ENCODE results near the gene MRAP2.

Gene MRAP2

GRCh38 chr6:84033523-84034451 lies at the start of gene MRAP2:
TSS of gene MRAP2 (plus strand) at chr6:84033772. CDS start at chr6:84055319, 21,547 bp downstream.
- no peak for TF ChIP-seq CTCF (IDR thresholded peaks at IDR 0.05; ENCODE audit: low read depth, low read length, missing control alignments)
- no peak for DNase-seq (ENCODE audit: low read depth)
- no peak within 1 kb of the TSS; the same call in 1 of the 2 replicates for H3K4me3 ChIP-seq (ENCODE audit: low read depth, low read length)

GRCh38 chr6:83984411-83984810 lies 49.2 kb upstream of the MRAP2 start:
- no peak for TF ChIP-seq CTCF (IDR thresholded peaks at IDR 0.05; ENCODE audit: low read depth, low read length, missing control alignments)
- no peak overlapping the region for H3K4me3 ChIP-seq (ENCODE audit: low read depth, low read length)
- no peak for DNase-seq (ENCODE audit: low read depth)

- no peak for DNase-seq (ENCODE audit: low read depth)
Measured at GRCh38 chr6:83985308-83985713, 48.3 kb upstream of the MRAP2 start.

GRCh38 chr6:83985715-83986114 lies 47.9 kb upstream of the MRAP2 start:
- DNase-seq (ENCODE audit: low read depth) = no peak
- TF ChIP-seq CTCF (IDR thresholded peaks at IDR 0.05; ENCODE audit: low read depth, low read length, missing control alignments) = no peak

More at GRCh38 chr6:83985308-83985713, 48.3 kb upstream of the MRAP2 start:
- H3K4me3 ChIP-seq (ENCODE audit: low read depth, low read length) = no peak overlapping the region
- no peak for TF ChIP-seq CTCF (IDR thresholded peaks at IDR 0.05; ENCODE audit: low read depth, low read length, missing control alignments)

GRCh38 chr6:83998021-83998584 lies 35.5 kb upstream of the MRAP2 start:
- DNase-seq (ENCODE audit: low read depth) = no peak
- no peak overlapping the region for H3K4me3 ChIP-seq (ENCODE audit: low read depth, low read length)
- TF ChIP-seq CTCF (IDR thresholded peaks at IDR 0.05; ENCODE audit: low read depth, low read length, missing control alignments) = no peak

More at GRCh38 chr6:83985715-83986114, 47.9 kb upstream of the MRAP2 start:
- no peak overlapping the region for H3K4me3 ChIP-seq (ENCODE audit: low read depth, low read length)

- no peak overlapping the region for H3K4me3 ChIP-seq (ENCODE audit: low read depth, low read length)
- DNase-seq (ENCODE audit: low read depth) = no peak
- no peak for TF ChIP-seq CTCF (IDR thresholded peaks at IDR 0.05; ENCODE audit: low read depth, low read length, missing control alignments)
Measured at GRCh38 chr6:84001119-84001518, 32.5 kb upstream of the MRAP2 start.
